Breast epithelium (tissue), 4 donors: ENCODE measurements around the gene RAPGEF4. TPM values are rescaled to one million over a fixed set of nuclear protein-coding genes. Genes with fewer than 3 reads are reported as not detected.

Experiments used
- DNase-seq, 2 donors: peaks; one replicate each; pipeline ENCODE4 v3.0.0-alpha.2; 2019; ENCODE audit warnings: low spot score in 2 of 2
- H3K27ac ChIP-seq, 2 donors: fragments of 200-600 bp; sonication (generic) in 1 of 2; one replicate each; pipeline ENCODE4 v1.5.1; 2016 to 2019; ENCODE audit warnings: mild to moderate bottlenecking in 1 of 2
- H3K27me3 ChIP-seq, 2 donors: fragments of 200-600 bp; sonication (generic) in 1 of 2; one replicate each; pipeline versions ENCODE4 v1.5.1 to v1.6.0; 2017 to 2019; ENCODE audit warnings: control low read depth in 1 of 2, mild to moderate bottlenecking in 1 of 2
- H3K36me3 ChIP-seq: fragments of 200-600 bp; one replicate; pipeline ENCODE4 v1.5.1; 2019
- H3K4me1 ChIP-seq, 2 donors: fragments of 200-600 bp; sonication (generic); one replicate each; pipeline ENCODE4 v1.5.1; 2016 to 2019; ENCODE audit warnings: control low read depth in 1 of 2
- H3K4me3 ChIP-seq, 3 donors: fragments of 200-600 bp; sonication (generic); 1 replicate in 2 of 3; 2 replicates in 1 of 3; pipeline ENCODE4 v1.5.1; 2016 to 2019; ENCODE audit warnings: mild to moderate bottlenecking in 3 of 3, moderate library complexity in 2 of 3
- H3K9me3 ChIP-seq, 2 donors: fragments of 200-600 bp; sonication (generic) in 1 of 2; one replicate each; pipeline ENCODE4 v1.5.1; 2016 to 2019; ENCODE audit warnings: control low read depth in 1 of 2
- POLR2A ChIP-seq: fragments of 450-650 bp; IDR thresholded peaks from one replicate; pipeline ENCODE4 v1.6.1; 2016; ENCODE audit warnings: antibody characterized with exemption, mild to moderate bottlenecking, moderate library complexity
- POLR2AphosphoS5 ChIP-seq, 3 donors: sonication (generic); formaldehyde crosslinking; IDR thresholded peaks; one replicate each; pipeline ENCODE4 v1.6.1; 2017; ENCODE audit warnings: antibody characterized with exemption in 3 of 3
- intact Hi-C: fragments of 100-400 bp; cut with DNase I; formaldehyde crosslinking; loops from one replicate; pipeline ENCODE4 v1.15.1; 2023; ENCODE audit warnings: low total_unique reads
- total RNA-seq, 3 donors: library from RNA; depleted of rRNA; stranded (reverse); fragments of >200 nt; gene quantifications; one replicate each; pipeline ENCODE4 v1.1.0, GENCODE V29; 2016
- TF ChIP-seq, protein P1 (sequence below), 3 donors: fragments of 450-650 bp; IDR thresholded peaks; one replicate each; pipeline ENCODE4 v1.5.1; 2016 to 2017; ENCODE audit warnings: antibody characterized with exemption in 3 of 3, mild to moderate bottlenecking in 3 of 3, moderate library complexity in 3 of 3

RAPGEF4 gene
- total RNA-seq, 3 donors from 2014 or later, result 7.7 to 12.8 (median 11.6) TPM

DNA sequence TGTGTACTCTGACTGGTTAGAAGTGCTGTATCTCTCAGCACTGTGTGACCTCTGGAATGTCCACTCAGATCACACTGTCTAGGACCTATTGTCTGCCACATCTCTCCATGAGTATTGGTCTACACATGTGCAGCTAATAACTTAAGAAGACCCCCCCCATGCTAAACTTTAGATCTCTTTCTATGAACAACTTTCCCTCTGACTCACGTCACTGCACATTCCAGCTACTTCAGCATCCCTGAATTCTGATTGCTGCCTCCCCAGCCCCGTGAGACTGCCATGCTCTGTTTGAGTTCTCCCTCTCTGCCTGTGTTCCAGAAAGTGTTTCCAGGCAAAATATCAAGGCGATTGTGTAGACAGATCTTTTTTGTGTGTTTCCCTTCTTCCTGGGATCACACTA lies 41.8 kb downstream of the RAPGEF4 start:
- intact Hi-C loops, result no loop called here
- TF ChIP-seq, protein P1, sequence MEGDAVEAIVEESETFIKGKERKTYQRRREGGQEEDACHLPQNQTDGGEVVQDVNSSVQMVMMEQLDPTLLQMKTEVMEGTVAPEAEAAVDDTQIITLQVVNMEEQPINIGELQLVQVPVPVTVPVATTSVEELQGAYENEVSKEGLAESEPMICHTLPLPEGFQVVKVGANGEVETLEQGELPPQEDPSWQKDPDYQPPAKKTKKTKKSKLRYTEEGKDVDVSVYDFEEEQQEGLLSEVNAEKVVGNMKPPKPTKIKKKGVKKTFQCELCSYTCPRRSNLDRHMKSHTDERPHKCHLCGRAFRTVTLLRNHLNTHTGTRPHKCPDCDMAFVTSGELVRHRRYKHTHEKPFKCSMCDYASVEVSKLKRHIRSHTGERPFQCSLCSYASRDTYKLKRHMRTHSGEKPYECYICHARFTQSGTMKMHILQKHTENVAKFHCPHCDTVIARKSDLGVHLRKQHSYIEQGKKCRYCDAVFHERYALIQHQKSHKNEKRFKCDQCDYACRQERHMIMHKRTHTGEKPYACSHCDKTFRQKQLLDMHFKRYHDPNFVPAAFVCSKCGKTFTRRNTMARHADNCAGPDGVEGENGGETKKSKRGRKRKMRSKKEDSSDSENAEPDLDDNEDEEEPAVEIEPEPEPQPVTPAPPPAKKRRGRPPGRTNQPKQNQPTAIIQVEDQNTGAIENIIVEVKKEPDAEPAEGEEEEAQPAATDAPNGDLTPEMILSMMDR (IDR thresholded peaks at IDR 0.05), result no peak
- TF ChIP-seq POLR2A (no peak), POLR2AphosphoS5 (IDR thresholded peaks at IDR 0.05) (no peak)
- DNase-seq, result no peak

DNA sequence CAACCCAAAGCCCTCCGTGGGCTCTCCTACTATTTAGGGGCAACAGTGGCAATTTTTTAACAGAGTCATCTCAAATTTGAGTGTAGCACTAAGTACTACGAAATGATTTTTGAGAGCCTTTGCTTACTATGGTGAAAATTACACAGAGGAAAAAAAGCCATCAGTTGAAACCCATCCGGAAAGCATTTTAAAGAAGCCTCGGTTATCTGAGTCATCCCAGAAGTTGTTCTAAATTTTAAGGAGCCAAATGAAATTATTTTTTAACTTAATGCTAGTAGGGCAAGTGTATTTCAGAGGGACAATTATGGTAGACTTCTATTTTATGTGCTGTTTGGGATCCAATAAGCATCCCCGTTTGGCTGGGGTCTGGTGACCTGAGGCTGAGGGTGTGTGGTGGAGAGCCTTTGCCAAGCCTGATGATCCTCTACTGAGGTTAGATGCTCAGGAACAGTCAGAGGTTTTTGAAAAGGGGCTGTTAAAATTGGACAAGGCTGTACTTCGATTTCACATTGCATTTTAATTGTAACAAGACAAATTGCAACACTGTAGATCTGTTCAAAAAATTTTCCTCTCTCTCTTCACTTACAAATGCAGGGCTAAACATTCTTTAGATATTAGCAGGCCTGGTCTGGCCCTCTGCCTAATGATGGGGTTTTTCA lies 47.0 kb downstream of the RAPGEF4 start:
- peak overlapping the region; percentile 42 to 77 for H3K27ac ChIP-seq
- TF ChIP-seq POLR2A (no peak), POLR2AphosphoS5 (IDR thresholded peaks at IDR 0.05) (no peak)
- TF ChIP-seq, protein P1 (IDR thresholded peaks at IDR 0.05), result no peak
- no peaks in the 10 kb centered on the region for H3K9me3 ChIP-seq
- no peaks in the 10 kb centered on the region for H3K27me3 ChIP-seq
- H3K4me1 ChIP-seq, result peaks cover 0 to 2% of the 10 kb centered on the region in 2 donors
- H3K36me3 ChIP-seq, result no peaks in the 10 kb centered on the region
- H3K4me3 ChIP-seq, result no peak overlapping the region
- DNase-seq, result no peak
- intact Hi-C loops, result no loop called here

More for the DNA sequence above, 41.8 kb downstream of the RAPGEF4 start:
- no peaks in the 10 kb centered on the region for H3K9me3 ChIP-seq
- no peaks in the 10 kb centered on the region for H3K36me3 ChIP-seq
- H3K27me3 ChIP-seq, result no peaks in the 10 kb centered on the region
- H3K4me1 ChIP-seq, result no peaks in the 10 kb centered on the region
- H3K4me3 ChIP-seq, result no peak overlapping the region
- H3K27ac ChIP-seq, result no peak overlapping the region

DNA sequence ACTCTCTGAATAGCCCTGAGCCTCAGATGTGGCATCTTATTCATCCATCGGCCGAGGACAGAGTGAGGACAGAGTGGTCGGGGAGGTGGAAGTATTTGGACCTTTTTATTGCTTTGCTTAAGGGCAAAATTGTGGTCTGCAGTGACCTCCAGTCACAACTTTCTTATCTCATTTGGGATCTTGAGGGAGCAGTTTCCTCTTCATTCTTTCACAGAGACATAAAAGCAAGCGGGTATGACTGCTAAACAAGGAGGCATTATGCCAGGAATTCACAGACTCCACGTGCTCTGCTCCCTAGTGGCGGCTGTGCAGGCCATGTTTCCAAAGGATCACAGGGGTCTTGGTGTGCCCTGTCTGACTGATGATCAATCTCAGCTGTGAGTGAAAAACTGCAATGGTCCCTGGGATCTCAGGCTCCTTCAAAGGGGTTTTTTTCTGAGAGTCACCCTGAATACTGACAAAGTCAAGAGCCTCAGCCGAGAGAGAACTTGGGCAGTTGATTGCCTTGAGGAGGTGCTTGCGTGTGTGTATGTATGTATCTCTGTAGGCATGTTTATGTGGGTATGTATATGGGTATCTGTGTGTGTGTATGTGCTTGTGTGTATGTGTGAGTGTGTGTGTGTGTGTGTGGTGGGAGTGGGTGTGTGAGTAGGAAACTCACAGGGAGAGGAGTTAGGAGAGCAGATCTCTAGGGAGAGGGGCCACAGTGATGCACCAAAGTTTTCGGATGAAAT lies 47.7 kb downstream of the RAPGEF4 start:
- H3K4me1 ChIP-seq, result peaks cover 0 to 2% of the 10 kb centered on the region in 2 donors
- no peak overlapping the region for H3K4me3 ChIP-seq
- H3K27ac ChIP-seq, result peak overlapping the region; percentile 42 to 77
- no peaks in the 10 kb centered on the region for H3K36me3 ChIP-seq
- H3K27me3 ChIP-seq, result no peaks in the 10 kb centered on the region
- intact Hi-C loops, result no loop called here
- no peaks in the 10 kb centered on the region for H3K9me3 ChIP-seq
- peak in 1 of 2 donors; percentile 82 for DNase-seq
- TF ChIP-seq POLR2A (no peak), POLR2AphosphoS5 (IDR thresholded peaks at IDR 0.05) (no peak)
- TF ChIP-seq, protein P1 (IDR thresholded peaks at IDR 0.05), result no peak

DNA sequence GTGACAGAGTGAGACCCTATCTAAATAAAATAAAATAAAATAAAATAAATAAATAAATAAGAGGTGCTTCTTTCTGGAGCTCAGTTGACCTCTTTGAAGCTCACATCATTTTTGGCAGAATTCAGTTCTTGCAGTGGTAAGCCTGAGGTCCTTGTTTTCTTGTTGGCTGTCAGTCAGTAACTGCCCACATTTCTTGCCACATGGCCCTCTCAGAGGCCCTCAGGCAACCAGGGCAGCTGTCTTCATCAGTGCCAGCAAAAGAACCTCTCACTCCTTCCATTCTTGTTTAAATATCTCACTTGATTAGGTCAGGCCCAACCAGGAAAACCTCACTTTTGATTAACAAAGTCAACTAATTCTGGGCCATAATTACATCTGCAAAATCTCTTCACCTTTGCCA lies 53.2 kb downstream of the RAPGEF4 start:
- H3K36me3 ChIP-seq, result no peaks in the 10 kb centered on the region

More for the DNA sequence above, 53.2 kb downstream of the RAPGEF4 start:
- Histone ChIP-seq H3K4me1 (no peaks in the 10 kb centered on the region), H3K9me3 (no peaks in the 10 kb centered on the region), H3K27me3 (no peaks in the 10 kb centered on the region), H3K4me3 (no peak overlapping the region), H3K27ac (no peak overlapping the region)
- TF ChIP-seq POLR2A (no peak), POLR2AphosphoS5 (IDR thresholded peaks at IDR 0.05) (no peak)
- TF ChIP-seq, protein P1 (IDR thresholded peaks at IDR 0.05), result no peak
- intact Hi-C loops, result no loop called here
- DNase-seq, result no peak
